Muscle of leg (tissue), 16 donors: ENCODE measurements around the gene UBAC1. TPM values are rescaled to one million over a fixed set of nuclear protein-coding genes. Genes with fewer than 3 reads are reported as not detected.

ENCODE experiments used
- DNase-seq: peaks from one replicate; pipeline ENCODE4 v3.0.0; 2013
- H3K27ac ChIP-seq: one replicate; pipeline ENCODE4 v1.5.1; 2013; ENCODE audit warnings: mild to moderate bottlenecking, low read length, control low read depth
- H3K27me3 ChIP-seq: one replicate; pipeline ENCODE4 v1.6.1; 2013; ENCODE audit warnings: low read length; ENCODE audit not compliant: control insufficient read depth, insufficient read depth
- H3K36me3 ChIP-seq: one replicate; pipeline ENCODE4 v1.6.1; 2013; ENCODE audit warnings: low read length; ENCODE audit not compliant: control insufficient read depth, insufficient read depth
- H3K4me1 ChIP-seq: one replicate; pipeline ENCODE4 v1.6.1; 2013; ENCODE audit warnings: low read length; ENCODE audit not compliant: control insufficient read depth, insufficient read depth
- H3K4me3 ChIP-seq: one replicate; pipeline ENCODE4 v1.5.1; 2013; ENCODE audit warnings: low read length, control low read depth
- H3K9me3 ChIP-seq: replicated peaks from 2 replicates; pipeline ENCODE4 v1.6.1; 2013; ENCODE audit warnings: low read depth, low read length; ENCODE audit not compliant: control insufficient read depth
- WGBS: methylation state at CpG from one replicate; pipeline ENCODE4 v1.1.5; 2013; ENCODE audit warnings: missing lambda C conversion rate; ENCODE audit not compliant: insufficient coverage; 5-methylcytosine and 5-hydroxymethylcytosine counted together
- long read RNA-seq, 11 donors: transcript quantifications; one replicate each; lab custom pipeline, GENCODE V29; 2026
- polyA plus RNA-seq, 8 donors: library from polyadenylated mRNA; unstranded; fragments of 120-200 nt; gene quantifications; one replicate each; pipeline versions ENCODE4 v1.2.1 to v1.2.3, GENCODE V29; 2013; ENCODE audit warnings: inconsistent platforms in 1 of 8, low replicate concordance in 1 of 8; ENCODE audit not compliant: insufficient read length in 8 of 8, insufficient read depth in 1 of 8
- total RNA-seq: library from RNA; stranded (reverse); fragments of 120-200 nt; gene quantifications from one replicate; pipeline ENCODE4 v1.2.4, GENCODE V29; 2013

UBAC1 gene, protein sequence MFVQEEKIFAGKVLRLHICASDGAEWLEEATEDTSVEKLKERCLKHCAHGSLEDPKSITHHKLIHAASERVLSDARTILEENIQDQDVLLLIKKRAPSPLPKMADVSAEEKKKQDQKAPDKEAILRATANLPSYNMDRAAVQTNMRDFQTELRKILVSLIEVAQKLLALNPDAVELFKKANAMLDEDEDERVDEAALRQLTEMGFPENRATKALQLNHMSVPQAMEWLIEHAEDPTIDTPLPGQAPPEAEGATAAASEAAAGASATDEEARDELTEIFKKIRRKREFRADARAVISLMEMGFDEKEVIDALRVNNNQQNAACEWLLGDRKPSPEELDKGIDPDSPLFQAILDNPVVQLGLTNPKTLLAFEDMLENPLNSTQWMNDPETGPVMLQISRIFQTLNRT
- total RNA-seq (51.8 TPM), polyA plus RNA-seq (10 to 100 TPM; 34.1 to 48.3 (median 39.6) TPM)
- long read RNA-seq, donor 1, transcript UBAC1-201 (10 exons, 1,867 nt): major isoform, 7 of 8 reads
- long read RNA-seq, donor 1, partial matches to known transcripts: 0 of 8 reads
- long read RNA-seq, donor 1, other reads (novel, unspliced or antisense): 0 of 8 reads
- long read RNA-seq, donor 2: 0 reads
- long read RNA-seq, donor 3, transcript UBAC1-201 (10 exons, 1,867 nt): major isoform, 30 of 36 reads
- long read RNA-seq, donor 3, partial matches to known transcripts: 5 of 36 reads
- long read RNA-seq, donor 3, other reads (novel, unspliced or antisense): 0 of 36 reads
- long read RNA-seq, donor 4, transcript UBAC1-201 (10 exons, 1,867 nt): major isoform, 12 of 21 reads
- long read RNA-seq, donor 4, partial matches to known transcripts: 7 of 21 reads
- long read RNA-seq, donor 4, other reads (novel, unspliced or antisense): 0 of 21 reads
- long read RNA-seq, donor 5, transcript UBAC1-201 (10 exons, 1,867 nt): major isoform, 33 of 53 reads
- long read RNA-seq, donor 5, partial matches to known transcripts: 19 of 53 reads
- long read RNA-seq, donor 5, other reads (novel, unspliced or antisense): 0 of 53 reads
- long read RNA-seq, donor 6, transcript UBAC1-201 (10 exons, 1,867 nt): major isoform, 34 of 71 reads
- long read RNA-seq, donor 6, partial matches to known transcripts: 37 of 71 reads
- long read RNA-seq, donor 6, other reads (novel, unspliced or antisense): 0 of 71 reads
- long read RNA-seq, donor 7, transcript UBAC1-201 (10 exons, 1,867 nt): major isoform, 10 of 23 reads
- long read RNA-seq, donor 7, partial matches to known transcripts: 13 of 23 reads
- long read RNA-seq, donor 7, other reads (novel, unspliced or antisense): 0 of 23 reads
- long read RNA-seq, donor 8, partial matches to known transcripts: 0 of 5 reads
- long read RNA-seq, donor 8, other reads (novel, unspliced or antisense): 0 of 5 reads
- long read RNA-seq, donor 9, transcript UBAC1-201 (10 exons, 1,867 nt): major isoform, 9 of 16 reads
- long read RNA-seq, donor 9, partial matches to known transcripts: 7 of 16 reads
- long read RNA-seq, donor 9, other reads (novel, unspliced or antisense): 0 of 16 reads
- long read RNA-seq, donor 10, transcript UBAC1-201 (10 exons, 1,867 nt): major isoform, 15 of 22 reads
- long read RNA-seq, donor 10, partial matches to known transcripts: 7 of 22 reads
- long read RNA-seq, donor 10, other reads (novel, unspliced or antisense): 0 of 22 reads
- long read RNA-seq, donor 11, transcript UBAC1-201 (10 exons, 1,867 nt): major isoform, 17 of 28 reads
- long read RNA-seq, donor 11, partial matches to known transcripts: 10 of 28 reads
- long read RNA-seq, donor 11, other reads (novel, unspliced or antisense): 0 of 28 reads

DNA sequence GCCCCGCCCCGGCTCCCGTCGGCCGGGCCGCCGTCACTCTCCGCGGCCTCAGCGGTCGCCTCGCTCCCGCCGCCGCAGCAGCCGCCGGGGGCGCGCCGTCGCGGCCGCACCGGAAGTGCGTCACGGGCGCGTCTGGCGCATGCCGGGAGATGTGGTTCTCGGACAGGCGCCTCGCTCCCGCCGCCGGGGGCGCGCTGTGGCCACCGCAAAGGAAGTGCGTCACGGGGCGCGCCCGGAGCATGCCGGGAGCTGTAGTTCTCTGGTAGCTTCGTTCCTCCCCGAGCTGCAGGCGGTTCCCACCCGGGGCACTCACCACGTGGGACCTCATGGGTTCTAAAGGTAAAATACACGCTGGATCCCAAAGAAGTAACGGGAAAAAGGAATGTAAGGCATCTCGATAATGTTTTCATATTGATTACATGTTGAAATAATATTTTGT is at the start of gene UBAC1:
Gene UBAC1 (minus strand): TSS at position 97 of the 439 bp plus-strand sequence. CDS start 211 bp downstream, outside the sequence.
- Histone ChIP-seq H3K27ac (peak within 1 kb of the TSS; percentile 60), H3K27me3 (peaks cover 5% of the 10 kb centered on the region), H3K4me3 (peak within 1 kb of the TSS; percentile 75), H3K4me1 (peaks cover 18% of the 10 kb centered on the region), H3K36me3 (no peaks in the 10 kb centered on the region), H3K9me3 (no peaks in the 10 kb centered on the region)
- 0% methylated on average over 49 of the region's 53 CpGs for WGBS
- peak; percentile 98 for DNase-seq

DNA sequence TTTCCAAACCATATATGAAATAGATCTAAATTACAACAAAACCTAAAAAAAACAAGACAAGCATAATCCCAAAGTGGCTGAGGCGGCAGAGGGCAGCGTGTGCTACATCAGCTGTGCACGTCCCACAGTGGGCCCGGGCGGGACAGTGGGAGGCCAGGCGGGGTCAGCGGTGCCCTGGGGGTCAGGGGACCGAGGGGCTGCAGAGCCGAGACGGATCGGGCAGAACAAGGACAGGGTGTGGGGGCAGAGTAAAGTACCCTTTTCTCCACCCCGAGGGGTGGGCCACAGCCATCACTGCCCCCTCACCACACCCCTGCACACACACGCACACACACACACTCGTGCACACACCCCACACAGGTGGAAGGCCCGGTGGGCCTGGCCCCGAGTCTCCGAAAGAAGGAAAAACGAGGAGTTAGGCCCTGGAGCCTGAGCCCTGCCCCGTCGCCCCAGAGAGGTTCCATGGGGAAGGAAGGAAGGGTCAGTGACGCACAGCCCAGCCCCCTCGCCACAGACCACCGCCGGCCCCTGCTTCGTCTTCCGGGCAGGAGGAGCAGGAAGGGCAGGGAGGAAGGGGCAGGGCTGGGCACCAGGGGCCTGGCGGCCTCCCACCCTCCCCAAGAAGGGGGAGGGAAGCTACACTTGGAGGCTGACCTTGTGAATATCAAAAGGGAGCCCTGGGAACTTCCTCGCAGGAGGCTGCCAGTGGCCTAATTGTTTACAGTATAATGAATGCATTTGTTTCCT is 49.6 kb upstream of the UBAC1 start:
- Histone ChIP-seq H3K4me3 (no peak overlapping the region), H3K27me3 (no peaks in the 10 kb centered on the region), H3K27ac (peak overlapping the region; percentile 73), H3K4me1 (peaks cover 34% of the 10 kb centered on the region), H3K9me3 (no peaks in the 10 kb centered on the region), H3K36me3 (no peaks in the 10 kb centered on the region)
- no peak for DNase-seq
- WGBS: 86% methylated on average over 4 of the region's 28 CpGs

DNA sequence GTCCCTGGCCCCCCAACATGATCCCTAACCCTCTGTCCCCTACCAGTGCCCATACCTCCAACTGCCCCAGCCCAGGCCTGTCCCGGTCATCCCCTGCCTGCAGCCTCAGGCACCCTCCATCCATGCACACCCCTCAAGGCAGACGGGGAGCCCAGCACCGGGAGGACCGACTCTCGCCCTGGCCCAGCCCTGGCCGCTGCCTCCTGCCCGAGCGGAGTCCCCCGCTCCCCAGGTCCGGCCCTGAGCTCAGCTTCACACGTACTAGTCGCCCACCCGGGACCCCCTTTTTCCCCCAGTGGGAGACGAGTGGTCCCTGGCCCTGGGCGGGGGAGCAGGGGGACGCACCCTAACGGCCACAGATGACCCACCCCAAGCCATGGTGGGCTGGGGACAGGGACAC is 49.0 kb upstream of the UBAC1 start:
- Histone ChIP-seq H3K4me1 (peaks cover 34% of the 10 kb centered on the region), H3K36me3 (no peaks in the 10 kb centered on the region), H3K9me3 (no peaks in the 10 kb centered on the region), H3K27me3 (no peaks in the 10 kb centered on the region), H3K27ac (no peak overlapping the region), H3K4me3 (no peak overlapping the region)
- 94% methylated on average over 11 of the region's 17 CpGs for WGBS
- DNase-seq: no peak

DNA sequence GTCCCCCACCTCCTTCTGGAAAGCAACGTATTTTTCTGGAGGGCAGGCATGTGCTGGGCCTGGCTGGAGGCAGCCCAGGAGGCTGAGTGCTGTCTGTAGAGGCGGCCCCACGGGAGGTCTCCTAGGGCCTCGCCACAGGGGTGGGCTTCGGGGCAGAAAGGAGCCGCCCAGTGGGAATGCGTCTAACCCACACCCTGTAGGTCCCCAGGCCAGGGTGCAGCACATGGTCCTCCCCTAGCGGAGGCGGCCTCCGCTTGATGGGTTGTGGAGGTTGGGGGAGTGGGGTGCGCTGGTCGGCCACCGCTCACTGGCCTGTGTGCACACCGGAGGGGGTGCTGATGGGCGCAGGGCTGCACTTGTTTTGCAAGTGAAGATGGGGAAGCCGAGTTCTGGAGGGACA is 48.3 kb upstream of the UBAC1 start:
- Histone ChIP-seq H3K9me3 (no peaks in the 10 kb centered on the region), H3K4me1 (peaks cover 35% of the 10 kb centered on the region), H3K36me3 (no peaks in the 10 kb centered on the region), H3K27me3 (no peaks in the 10 kb centered on the region), H3K27ac (no peak overlapping the region), H3K4me3 (no peak overlapping the region)
- 83% methylated on average over 7 of the region's 16 CpGs for WGBS
- no peak for DNase-seq

DNA sequence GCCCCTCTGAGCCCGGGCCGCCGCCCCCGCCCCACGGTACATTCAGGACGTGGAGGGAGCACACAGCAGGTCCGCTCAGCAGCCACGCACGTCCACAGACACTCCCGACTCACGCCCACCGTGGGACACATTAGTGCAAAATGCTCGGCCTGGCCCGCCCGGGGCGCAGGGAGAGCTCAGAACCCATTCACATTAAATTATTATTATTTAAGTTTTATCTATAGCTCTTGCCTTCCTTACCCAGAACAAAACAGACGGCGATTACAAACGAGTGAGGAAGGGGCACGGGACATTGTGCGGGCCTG is 47.5 kb upstream of the UBAC1 start:
- WGBS: 58% methylated on average over 7 of the region's 21 CpGs
- H3K36me3 ChIP-seq: no peaks in the 10 kb centered on the region
- H3K4me1 ChIP-seq: peaks cover 44% of the 10 kb centered on the region

DNA sequence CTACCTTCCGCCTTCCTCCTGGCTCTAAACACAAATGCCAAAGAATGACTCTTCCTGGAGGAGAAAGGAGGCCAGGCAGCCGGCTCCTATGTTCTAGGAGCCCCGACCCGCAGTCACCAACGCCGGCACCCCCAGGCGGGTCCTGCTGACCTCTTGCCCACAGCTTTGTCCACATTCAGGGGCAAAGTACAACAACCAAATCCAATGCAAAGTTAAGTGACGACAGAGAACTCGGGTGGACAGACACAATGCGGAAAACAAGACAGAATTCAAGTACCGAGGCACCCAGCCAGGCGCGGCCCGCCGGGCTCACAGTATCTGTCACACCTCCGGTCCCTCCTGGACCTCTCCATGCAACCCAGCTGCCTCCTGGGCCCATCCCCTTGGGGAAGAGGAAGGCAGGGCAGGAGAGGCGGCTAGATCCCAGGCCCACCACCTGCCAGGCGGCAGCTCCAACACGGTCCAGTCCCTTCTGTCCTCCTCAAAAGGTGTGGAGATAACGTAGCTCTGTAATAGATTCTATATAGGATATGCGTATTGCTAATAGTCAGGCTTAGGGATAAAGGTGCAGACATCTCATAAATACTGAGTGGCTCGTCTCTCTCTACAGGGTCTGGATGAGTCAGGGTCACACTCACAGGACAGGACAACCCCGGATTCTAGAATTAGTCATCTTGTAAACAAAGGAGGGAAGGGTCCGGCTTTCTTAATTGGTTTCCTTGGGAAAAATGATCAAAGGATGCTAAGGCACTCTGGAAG is 46.9 kb upstream of the UBAC1 start:
- Histone ChIP-seq H3K4me3 (no peak overlapping the region), H3K9me3 (no peaks in the 10 kb centered on the region), H3K27ac (peak overlapping the region; percentile 48), H3K36me3 (no peaks in the 10 kb centered on the region), H3K4me1 (peaks cover 49% of the 10 kb centered on the region), H3K27me3 (no peaks in the 10 kb centered on the region)
- 76% methylated on average over 20 of the region's 24 CpGs for WGBS
- no peak for DNase-seq

More for the DNA sequence above, 47.5 kb upstream of the UBAC1 start:
- Histone ChIP-seq H3K9me3 (no peaks in the 10 kb centered on the region), H3K27ac (no peak overlapping the region), H3K4me3 (no peak overlapping the region), H3K27me3 (no peaks in the 10 kb centered on the region)
- DNase-seq: no peak

DNA sequence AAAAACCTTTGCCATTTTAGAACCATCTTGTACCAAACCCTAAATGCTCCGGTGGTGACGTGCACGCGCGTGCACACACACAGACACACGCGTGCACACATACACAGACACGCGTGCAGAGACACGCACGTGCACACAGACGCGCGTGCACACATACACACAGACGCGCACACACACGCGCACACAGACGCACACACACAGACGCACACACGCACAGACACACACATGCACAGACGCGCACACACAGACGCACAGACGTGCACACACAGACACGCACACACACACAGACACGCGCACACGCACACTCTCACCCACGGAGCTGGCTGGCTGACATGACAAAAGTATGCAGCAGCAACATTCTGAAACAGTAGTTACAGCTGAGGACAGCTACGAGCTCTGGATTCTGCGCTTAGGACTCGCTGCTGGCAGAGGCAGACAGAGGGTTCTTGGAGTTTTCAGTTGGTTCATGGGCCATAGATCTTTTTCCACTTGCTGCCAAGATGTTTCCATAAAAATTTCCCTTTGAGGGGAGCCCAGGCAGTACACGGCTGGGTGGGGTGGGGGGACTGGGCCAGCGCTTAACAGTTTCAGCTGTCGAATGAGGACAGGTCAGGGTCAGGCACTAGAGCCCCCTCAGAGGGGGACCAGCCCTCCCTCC is 46.2 kb upstream of the UBAC1 start:
- H3K36me3 ChIP-seq: no peaks in the 10 kb centered on the region
- no peak overlapping the region for H3K4me3 ChIP-seq
- peak overlapping the region; percentile 48 for H3K27ac ChIP-seq
- 70% methylated on average over 23 of the region's 36 CpGs for WGBS
- H3K27me3 ChIP-seq: no peaks in the 10 kb centered on the region
- peaks cover 51% of the 10 kb centered on the region for H3K4me1 ChIP-seq
- peak; percentile 57 for DNase-seq
- H3K9me3 ChIP-seq: no peaks in the 10 kb centered on the region

DNA sequence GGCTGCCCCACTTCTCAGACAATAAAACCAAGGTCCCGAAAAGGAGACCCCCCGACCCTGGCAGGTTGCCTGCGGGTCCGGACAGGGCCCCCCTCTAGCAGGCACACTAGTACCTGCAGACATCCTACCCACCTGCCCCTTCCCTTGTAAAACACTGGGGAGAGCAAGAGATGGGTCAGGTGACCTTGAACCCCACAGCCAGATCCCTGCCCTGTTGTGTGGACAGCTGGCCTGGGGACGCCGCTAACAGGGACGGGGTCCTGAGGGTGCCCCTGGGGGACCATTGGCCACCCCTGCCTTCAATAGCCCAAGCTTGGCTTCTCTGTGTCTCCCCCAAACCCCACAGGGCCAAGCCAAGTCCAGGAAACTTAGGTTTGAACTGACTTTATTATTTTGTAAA is 45.0 kb upstream of the UBAC1 start:
- Histone ChIP-seq H3K36me3 (no peaks in the 10 kb centered on the region), H3K4me1 (peaks cover 53% of the 10 kb centered on the region)
- WGBS: 90% methylated on average over 2 of the region's 7 CpGs

More for the DNA sequence above, 45.0 kb upstream of the UBAC1 start:
- Histone ChIP-seq H3K27ac (no peak overlapping the region), H3K9me3 (no peaks in the 10 kb centered on the region), H3K4me3 (no peak overlapping the region), H3K27me3 (no peaks in the 10 kb centered on the region)
- DNase-seq: no peak
